DOHH2 (cell line): ENCODE data around the gene TMEM132D.

Experiments
- EZH2phosphoT487 ChIP-seq: fragments of 200-600 bp; sonication (generic); IDR thresholded peaks from 2 replicates; pipeline ENCODE4 v1.6.1; 2017; ENCODE audit warnings: borderline replicate concordance, mild to moderate bottlenecking, antibody characterized with exemption, low read length, moderate library complexity, mixed read lengths
- TF ChIP-seq, protein P1 (sequence below): fragments of 200-600 bp; sonication (generic); IDR thresholded peaks from one replicate; pipeline ENCODE4 v1.5.1; 2014; ENCODE audit warnings: antibody characterized with exemption, mild to moderate bottlenecking, low read depth, low read length; ENCODE audit not compliant: poor library complexity, severe bottlenecking

DNA sequence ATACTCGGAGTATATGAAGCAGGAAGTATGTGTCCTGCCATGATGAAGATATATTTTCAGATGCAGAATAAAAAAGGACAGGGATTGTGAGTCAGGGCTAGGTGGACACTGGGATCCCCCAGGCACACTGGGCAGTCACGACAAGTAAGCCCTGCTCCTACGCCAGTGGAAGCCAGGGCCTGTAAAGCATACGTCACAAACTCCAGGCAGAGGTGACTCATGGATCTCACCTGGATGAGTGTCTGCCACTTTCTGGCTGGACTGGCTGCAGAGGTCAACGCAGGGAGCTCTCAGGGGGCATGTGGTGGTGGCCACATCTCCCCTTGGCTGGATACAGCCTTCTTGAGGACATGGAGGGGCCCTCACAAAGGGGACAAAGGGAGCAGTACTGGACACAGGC is 788.3 kb downstream of the TMEM132D start:
- TF ChIP-seq, protein P1, sequence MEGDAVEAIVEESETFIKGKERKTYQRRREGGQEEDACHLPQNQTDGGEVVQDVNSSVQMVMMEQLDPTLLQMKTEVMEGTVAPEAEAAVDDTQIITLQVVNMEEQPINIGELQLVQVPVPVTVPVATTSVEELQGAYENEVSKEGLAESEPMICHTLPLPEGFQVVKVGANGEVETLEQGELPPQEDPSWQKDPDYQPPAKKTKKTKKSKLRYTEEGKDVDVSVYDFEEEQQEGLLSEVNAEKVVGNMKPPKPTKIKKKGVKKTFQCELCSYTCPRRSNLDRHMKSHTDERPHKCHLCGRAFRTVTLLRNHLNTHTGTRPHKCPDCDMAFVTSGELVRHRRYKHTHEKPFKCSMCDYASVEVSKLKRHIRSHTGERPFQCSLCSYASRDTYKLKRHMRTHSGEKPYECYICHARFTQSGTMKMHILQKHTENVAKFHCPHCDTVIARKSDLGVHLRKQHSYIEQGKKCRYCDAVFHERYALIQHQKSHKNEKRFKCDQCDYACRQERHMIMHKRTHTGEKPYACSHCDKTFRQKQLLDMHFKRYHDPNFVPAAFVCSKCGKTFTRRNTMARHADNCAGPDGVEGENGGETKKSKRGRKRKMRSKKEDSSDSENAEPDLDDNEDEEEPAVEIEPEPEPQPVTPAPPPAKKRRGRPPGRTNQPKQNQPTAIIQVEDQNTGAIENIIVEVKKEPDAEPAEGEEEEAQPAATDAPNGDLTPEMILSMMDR: no peak
- TF ChIP-seq EZH2phosphoT487: no peak
